ENCODE data around the gene USP35. TPM values are rescaled to one million over a fixed set of nuclear protein-coding genes. Genes with fewer than 3 reads are reported as not detected.
A peak's percentile ranks its signal among the peaks of the same experiment; 100 is the strongest.

USP35 gene
- total and polyA plus RNA-seq, 4 donors = 4.9 to 9.6 (median 5.6) TPM

- Histone ChIP-seq H3K9me3 (ENCODE audit: control insufficient read depth in 4 of 4, insufficient read depth in 3 of 4, low read length in 3 of 4) (no peaks in the 10 kb centered on the region), H3K9ac (ENCODE audit: insufficient read depth in 1 of 2, low read length in 2 of 2) (no peak overlapping the region), H3K27me3 (ENCODE audit: control insufficient read depth in 3 of 3, insufficient read depth in 3 of 3, low read length in 2 of 3) (no peaks in the 10 kb centered on the region), H3K4me3 (no peak overlapping the region), H3K27ac (ENCODE audit: low read depth in 1 of 2, low read length in 1 of 2) (no peak overlapping the region), H3K4me1 (ENCODE audit: control insufficient read depth in 5 of 5, insufficient read depth in 5 of 5, low read length in 5 of 5) (peaks cover 0 to 3% (median 0%) of the 10 kb centered on the region in 5 donors), H3K36me3 (ENCODE audit: control insufficient read depth in 4 of 4, insufficient read depth in 4 of 4, low read length in 4 of 4) (peaks cover 3 to 37% (median 20%) of the 10 kb centered on the region in 4 donors)
- DNase-seq (no peak), ATAC-seq (ENCODE audit: insufficient read depth, low FRiP score) (no peak)
- WGBS, 2 donors = 91 to 92% methylated on average over 30 to 31 of the region's 31 CpGs
- TF ChIP-seq, protein P1, sequence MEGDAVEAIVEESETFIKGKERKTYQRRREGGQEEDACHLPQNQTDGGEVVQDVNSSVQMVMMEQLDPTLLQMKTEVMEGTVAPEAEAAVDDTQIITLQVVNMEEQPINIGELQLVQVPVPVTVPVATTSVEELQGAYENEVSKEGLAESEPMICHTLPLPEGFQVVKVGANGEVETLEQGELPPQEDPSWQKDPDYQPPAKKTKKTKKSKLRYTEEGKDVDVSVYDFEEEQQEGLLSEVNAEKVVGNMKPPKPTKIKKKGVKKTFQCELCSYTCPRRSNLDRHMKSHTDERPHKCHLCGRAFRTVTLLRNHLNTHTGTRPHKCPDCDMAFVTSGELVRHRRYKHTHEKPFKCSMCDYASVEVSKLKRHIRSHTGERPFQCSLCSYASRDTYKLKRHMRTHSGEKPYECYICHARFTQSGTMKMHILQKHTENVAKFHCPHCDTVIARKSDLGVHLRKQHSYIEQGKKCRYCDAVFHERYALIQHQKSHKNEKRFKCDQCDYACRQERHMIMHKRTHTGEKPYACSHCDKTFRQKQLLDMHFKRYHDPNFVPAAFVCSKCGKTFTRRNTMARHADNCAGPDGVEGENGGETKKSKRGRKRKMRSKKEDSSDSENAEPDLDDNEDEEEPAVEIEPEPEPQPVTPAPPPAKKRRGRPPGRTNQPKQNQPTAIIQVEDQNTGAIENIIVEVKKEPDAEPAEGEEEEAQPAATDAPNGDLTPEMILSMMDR (IDR thresholded peaks at IDR 0.05; ENCODE audit: control extremely low read depth, extremely low read depth) = no peak
Measured at GRCh38 chr11:78210000-78210608, 21.4 kb downstream of the USP35 start.

DNA sequence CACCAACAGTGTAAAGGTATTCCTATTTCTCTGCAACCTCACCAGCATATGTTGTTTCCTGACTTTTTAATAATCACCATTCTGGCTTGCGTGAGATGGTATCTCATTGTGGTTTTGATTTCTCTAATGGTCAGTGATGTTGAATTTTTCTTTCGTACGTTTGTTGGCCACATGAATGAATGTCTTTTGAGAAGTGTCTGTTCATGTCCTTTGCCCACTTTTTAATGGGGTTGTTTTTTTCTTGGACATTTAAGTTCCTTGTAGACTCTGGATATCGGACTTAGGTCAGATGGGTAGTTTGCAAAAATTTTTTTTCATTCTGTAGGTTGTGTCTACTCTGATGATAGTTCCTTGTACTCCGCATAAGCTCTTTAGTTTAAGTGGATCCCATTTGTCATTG lies 22.8 kb downstream of the USP35 start:
- no peak for ATAC-seq (ENCODE audit: insufficient read depth, low FRiP score)
- Histone ChIP-seq H3K27ac (ENCODE audit: low read depth in 1 of 2, low read length in 1 of 2) (no peak overlapping the region), H3K27me3 (ENCODE audit: control insufficient read depth in 3 of 3, insufficient read depth in 3 of 3, low read length in 2 of 3) (no peaks in the 10 kb centered on the region), H3K9me3 (ENCODE audit: control insufficient read depth in 4 of 4, insufficient read depth in 3 of 4, low read length in 3 of 4) (no peaks in the 10 kb centered on the region), H3K4me3 (no peak overlapping the region), H3K36me3 (ENCODE audit: control insufficient read depth in 4 of 4, insufficient read depth in 4 of 4, low read length in 4 of 4) (peaks cover 3 to 40% (median 20%) of the 10 kb centered on the region in 4 donors), H3K9ac (ENCODE audit: insufficient read depth in 1 of 2, low read length in 2 of 2) (no peak overlapping the region), H3K4me1 (ENCODE audit: control insufficient read depth in 5 of 5, insufficient read depth in 5 of 5, low read length in 5 of 5) (peaks cover 0 to 3% (median 0%) of the 10 kb centered on the region in 5 donors)
- TF ChIP-seq, protein P1 (IDR thresholded peaks at IDR 0.05; ENCODE audit: control extremely low read depth, extremely low read depth) = no peak
- no peak for DNase-seq
- WGBS, 2 donors = 91 to 94% methylated on average over 5 of the region's 5 CpGs

- peak in 1 of 3 donors; percentile 10 for DNase-seq
- Histone ChIP-seq H3K9me3 (ENCODE audit: control insufficient read depth in 4 of 4, insufficient read depth in 3 of 4, low read length in 3 of 4) (no peaks in the 10 kb centered on the region), H3K4me3 (no peak overlapping the region), H3K36me3 (ENCODE audit: control insufficient read depth in 4 of 4, insufficient read depth in 4 of 4, low read length in 4 of 4) (peaks cover 3 to 47% (median 22%) of the 10 kb centered on the region in 4 donors), H3K27me3 (ENCODE audit: control insufficient read depth in 3 of 3, insufficient read depth in 3 of 3, low read length in 2 of 3) (no peaks in the 10 kb centered on the region), H3K9ac (ENCODE audit: insufficient read depth in 1 of 2, low read length in 2 of 2) (no peak overlapping the region), H3K27ac (ENCODE audit: low read depth in 1 of 2, low read length in 1 of 2) (no peak overlapping the region), H3K4me1 (ENCODE audit: control insufficient read depth in 5 of 5, insufficient read depth in 5 of 5, low read length in 5 of 5) (peaks cover 0 to 3% (median 0%) of the 10 kb centered on the region in 5 donors)
- ATAC-seq (ENCODE audit: insufficient read depth, low FRiP score) = no peak
- WGBS, 2 donors = 91 to 95% methylated on average over 11 of the region's 11 CpGs
- TF ChIP-seq, protein P1 (IDR thresholded peaks at IDR 0.05; ENCODE audit: control extremely low read depth, extremely low read depth) = no peak
Measured at GRCh38 chr11:78212586-78213371, 24.1 kb downstream of the USP35 start.

All from lung (tissue), 12 donors.